ENCODE data around the gene NECTIN1.
"Not testable (repeated sequence)": the region's sequence is repeated elsewhere in the genome, so short reads cannot be mapped to it uniquely, and the experiment has no call there.

NECTIN1 gene

DNA sequence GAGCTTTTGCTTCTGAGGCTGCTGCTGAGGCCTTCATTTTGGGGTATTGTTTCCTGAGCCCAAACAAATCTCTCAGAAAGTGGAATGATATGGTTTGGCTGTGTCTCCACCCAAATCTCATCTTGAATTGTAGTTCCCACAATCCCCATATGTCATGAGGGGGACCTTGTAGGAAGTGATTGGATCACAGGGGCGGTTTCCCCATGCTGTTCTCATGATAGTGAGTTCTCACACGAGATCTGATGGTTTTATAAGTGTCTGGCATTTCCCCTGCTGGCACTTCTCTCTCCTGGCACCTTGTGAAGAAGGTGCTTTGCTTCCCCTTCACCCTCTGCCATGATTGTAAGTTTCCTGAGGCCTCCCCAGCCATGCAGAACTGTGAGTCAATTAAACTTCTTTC lies 133.1 kb downstream of the NECTIN1 start:
- not testable (repeated sequence) for H3K27ac ChIP-seq (ENCODE audit: low read length); H3K9me3 ChIP-seq (ENCODE audit: control insufficient read depth in 2 of 2, low read length in 2 of 2); H3K27me3 ChIP-seq (ENCODE audit: control insufficient read depth in 1 of 2, insufficient read depth in 2 of 2, low read length in 2 of 2)

DNA sequence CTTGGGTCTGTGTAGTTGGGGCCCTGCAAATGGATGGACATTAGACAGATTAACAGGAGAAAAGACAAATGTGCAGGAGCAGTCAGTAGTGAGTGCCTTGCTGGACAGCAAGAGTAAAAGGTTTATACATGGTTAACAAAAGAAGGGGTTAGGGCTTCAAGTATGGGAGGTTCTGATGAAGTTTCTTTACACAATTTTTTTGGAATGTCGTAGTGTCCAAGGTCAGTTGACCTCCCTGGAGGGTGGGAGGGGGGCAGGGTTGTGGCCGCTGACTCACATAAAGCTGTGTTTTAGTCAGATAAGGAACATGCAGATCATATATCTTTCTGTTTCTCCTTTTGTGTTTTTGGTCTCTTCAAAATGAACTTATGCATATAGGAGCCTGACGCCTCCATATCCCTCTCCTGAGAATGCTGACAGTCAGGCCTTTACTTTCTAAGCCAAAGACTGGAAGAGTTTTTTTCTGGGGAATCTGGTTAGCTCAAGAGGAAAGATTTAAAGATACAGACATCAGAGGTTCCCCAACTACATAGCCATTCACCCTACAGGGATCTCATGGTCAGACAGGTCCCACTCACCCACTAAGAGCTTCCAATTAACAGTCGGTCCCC lies 134.3 kb downstream of the NECTIN1 start:
- Histone ChIP-seq H3K4me3 (ENCODE audit: low read length in 2 of 2) (no peak overlapping the region), H3K4me1 (ENCODE audit: control insufficient read depth, insufficient read depth, low read length) (no peaks in the 10 kb centered on the region), H3K27ac (ENCODE audit: low read length) (no peak overlapping the region), H3K9me3 (ENCODE audit: control insufficient read depth in 2 of 2, low read length in 2 of 2) (no peaks in the 10 kb centered on the region), H3K36me3 (ENCODE audit: control insufficient read depth in 2 of 2, insufficient read depth in 2 of 2, low read length in 2 of 2) (no peaks in the 10 kb centered on the region), H3K9ac (ENCODE audit: low read length in 2 of 2) (no peak overlapping the region), H3K27me3 (ENCODE audit: control insufficient read depth in 1 of 2, insufficient read depth in 2 of 2, low read length in 2 of 2) (no peaks in the 10 kb centered on the region)

More for the DNA sequence above, 133.1 kb downstream of the NECTIN1 start:
- H3K9ac ChIP-seq (ENCODE audit: low read length in 2 of 2); H3K36me3 ChIP-seq (ENCODE audit: control insufficient read depth in 2 of 2, insufficient read depth in 2 of 2, low read length in 2 of 2); H3K4me3 ChIP-seq (ENCODE audit: low read length in 2 of 2); H3K4me1 ChIP-seq (ENCODE audit: control insufficient read depth, insufficient read depth, low read length): not testable (repeated sequence)

DNA sequence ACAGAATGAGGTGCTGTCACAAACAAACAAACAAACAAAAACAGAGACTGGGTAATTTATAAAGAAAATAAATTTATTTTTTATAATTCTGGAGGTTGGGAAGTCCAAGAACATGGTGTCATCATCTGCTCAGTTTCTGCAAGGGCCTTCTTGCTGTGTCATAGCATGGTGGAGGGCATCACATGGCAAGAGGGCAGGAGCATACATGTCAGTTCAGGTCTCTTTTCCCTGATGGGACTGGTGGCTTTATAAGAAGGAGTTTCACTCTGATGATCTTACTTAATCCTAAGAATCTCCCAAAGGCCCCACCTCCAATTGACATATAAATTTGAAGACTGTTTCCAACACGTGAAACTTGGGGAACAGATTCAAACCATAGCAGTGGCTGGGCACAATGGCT lies 135.7 kb downstream of the NECTIN1 start:
- Histone ChIP-seq H3K9ac (ENCODE audit: low read length in 2 of 2) (no peak overlapping the region), H3K27me3 (ENCODE audit: control insufficient read depth in 1 of 2, insufficient read depth in 2 of 2, low read length in 2 of 2) (peaks cover 0 to 2% of the 10 kb centered on the region in 2 donors), H3K4me1 (ENCODE audit: control insufficient read depth, insufficient read depth, low read length) (no peaks in the 10 kb centered on the region), H3K9me3 (ENCODE audit: control insufficient read depth in 2 of 2, low read length in 2 of 2) (no peaks in the 10 kb centered on the region), H3K4me3 (ENCODE audit: low read length in 2 of 2) (no peak overlapping the region), H3K36me3 (ENCODE audit: control insufficient read depth in 2 of 2, insufficient read depth in 2 of 2, low read length in 2 of 2) (no peaks in the 10 kb centered on the region), H3K27ac (ENCODE audit: low read length) (no peak overlapping the region)

DNA sequence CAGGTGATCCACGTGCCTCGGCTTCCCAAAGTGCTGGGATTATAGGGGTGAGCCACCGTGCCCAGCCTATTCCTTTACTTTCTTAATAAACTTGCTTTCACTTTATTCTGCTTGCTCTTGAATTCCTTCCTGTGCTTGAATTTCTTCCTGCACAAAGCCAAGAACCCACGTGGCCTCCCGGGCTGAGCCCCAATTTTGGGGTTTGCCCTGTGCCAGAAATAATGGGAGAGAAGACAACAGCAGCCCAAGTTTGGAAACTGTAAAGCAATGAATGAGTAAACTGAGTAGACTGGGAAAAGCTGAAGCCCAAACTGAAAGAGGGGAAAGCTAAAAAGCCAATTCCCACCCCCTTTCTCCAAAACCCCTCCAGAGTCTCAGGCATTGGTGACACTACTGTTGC lies 136.4 kb downstream of the NECTIN1 start:
- peaks cover 0 to 2% of the 10 kb centered on the region in 2 donors for H3K27me3 ChIP-seq (ENCODE audit: control insufficient read depth in 1 of 2, insufficient read depth in 2 of 2, low read length in 2 of 2)
- no peak overlapping the region for H3K27ac ChIP-seq (ENCODE audit: low read length)
- H3K9me3 ChIP-seq (ENCODE audit: control insufficient read depth in 2 of 2, low read length in 2 of 2): no peaks in the 10 kb centered on the region
- H3K4me3 ChIP-seq (ENCODE audit: low read length in 2 of 2): no peak overlapping the region
- H3K9ac ChIP-seq (ENCODE audit: low read length in 2 of 2): no peak overlapping the region
- H3K36me3 ChIP-seq (ENCODE audit: control insufficient read depth in 2 of 2, insufficient read depth in 2 of 2, low read length in 2 of 2): no peaks in the 10 kb centered on the region
- no peaks in the 10 kb centered on the region for H3K4me1 ChIP-seq (ENCODE audit: control insufficient read depth, insufficient read depth, low read length)

DNA sequence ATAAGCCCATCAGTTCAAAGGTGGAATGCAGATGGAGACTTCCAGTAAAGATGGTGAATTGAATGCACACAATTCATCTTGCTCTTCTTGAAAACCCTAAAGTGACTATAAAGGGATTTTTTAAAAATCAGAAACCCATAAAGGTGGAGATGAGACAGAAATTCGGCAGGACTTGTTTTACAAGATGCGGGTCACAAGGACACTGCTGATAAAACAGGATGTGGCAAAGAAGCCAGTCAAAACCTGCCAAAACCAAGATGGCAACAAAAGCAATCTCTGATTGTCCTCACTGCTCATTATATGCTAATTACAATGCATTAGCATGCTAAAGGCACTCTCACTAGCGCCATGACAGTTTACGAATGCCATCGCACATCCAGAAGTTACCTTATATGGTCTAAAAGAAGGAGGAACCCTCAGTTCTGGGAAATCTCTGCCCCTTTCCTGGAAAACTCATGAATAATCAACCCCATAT lies 137.1 kb downstream of the NECTIN1 start:
- H3K27me3 ChIP-seq (ENCODE audit: control insufficient read depth in 1 of 2, insufficient read depth in 2 of 2, low read length in 2 of 2): peaks cover 0 to 2% of the 10 kb centered on the region in 2 donors
- no peak overlapping the region for H3K27ac ChIP-seq (ENCODE audit: low read length)
- no peaks in the 10 kb centered on the region for H3K36me3 ChIP-seq (ENCODE audit: control insufficient read depth in 2 of 2, insufficient read depth in 2 of 2, low read length in 2 of 2)
- no peak overlapping the region for H3K9ac ChIP-seq (ENCODE audit: low read length in 2 of 2)
- no peaks in the 10 kb centered on the region for H3K4me1 ChIP-seq (ENCODE audit: control insufficient read depth, insufficient read depth, low read length)
- no peaks in the 10 kb centered on the region for H3K9me3 ChIP-seq (ENCODE audit: control insufficient read depth in 2 of 2, low read length in 2 of 2)
- H3K4me3 ChIP-seq (ENCODE audit: low read length in 2 of 2): no peak overlapping the region

DNA sequence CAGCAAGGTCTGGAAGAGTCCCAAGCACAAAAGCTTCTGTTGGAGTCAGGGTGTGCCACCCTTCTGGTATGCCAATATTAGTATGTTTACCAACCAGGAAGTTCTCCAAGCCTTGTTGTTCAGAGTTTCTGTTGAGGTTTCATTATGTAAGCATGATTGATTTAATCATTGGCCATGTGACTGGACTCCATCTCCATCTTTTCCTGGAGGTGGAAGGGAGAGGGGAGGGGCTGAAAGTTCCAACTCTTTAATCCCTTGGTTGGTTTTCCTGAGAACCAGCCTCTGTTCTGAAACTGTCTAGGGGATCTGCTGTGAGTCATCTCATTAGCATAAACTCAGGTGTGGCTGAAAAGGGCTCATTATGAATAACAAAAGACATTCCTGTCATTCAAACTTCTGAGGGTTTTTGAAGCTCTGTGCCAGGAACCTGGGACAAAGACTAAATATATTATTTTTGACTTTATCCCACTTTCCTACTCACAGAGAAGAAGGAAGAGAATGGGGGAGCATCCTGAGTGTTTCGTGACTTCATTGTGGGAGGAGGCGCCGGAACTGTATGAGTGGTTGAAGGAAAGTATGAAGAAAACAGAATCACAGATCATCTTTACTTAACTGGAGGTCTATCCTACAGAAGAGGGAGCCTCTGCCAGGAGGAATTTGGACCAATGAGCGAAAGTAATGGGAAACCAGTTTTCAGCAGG lies 138.2 kb downstream of the NECTIN1 start:
- Histone ChIP-seq H3K4me1 (ENCODE audit: control insufficient read depth, insufficient read depth, low read length) (no peaks in the 10 kb centered on the region), H3K9me3 (ENCODE audit: control insufficient read depth in 2 of 2, low read length in 2 of 2) (no peaks in the 10 kb centered on the region), H3K4me3 (ENCODE audit: low read length in 2 of 2) (no peak overlapping the region), H3K36me3 (ENCODE audit: control insufficient read depth in 2 of 2, insufficient read depth in 2 of 2, low read length in 2 of 2) (no peaks in the 10 kb centered on the region), H3K27me3 (ENCODE audit: control insufficient read depth in 1 of 2, insufficient read depth in 2 of 2, low read length in 2 of 2) (peaks cover 2 to 3% of the 10 kb centered on the region in 2 donors), H3K27ac (ENCODE audit: low read length) (no peak overlapping the region), H3K9ac (ENCODE audit: low read length in 2 of 2) (no peak overlapping the region)

DNA sequence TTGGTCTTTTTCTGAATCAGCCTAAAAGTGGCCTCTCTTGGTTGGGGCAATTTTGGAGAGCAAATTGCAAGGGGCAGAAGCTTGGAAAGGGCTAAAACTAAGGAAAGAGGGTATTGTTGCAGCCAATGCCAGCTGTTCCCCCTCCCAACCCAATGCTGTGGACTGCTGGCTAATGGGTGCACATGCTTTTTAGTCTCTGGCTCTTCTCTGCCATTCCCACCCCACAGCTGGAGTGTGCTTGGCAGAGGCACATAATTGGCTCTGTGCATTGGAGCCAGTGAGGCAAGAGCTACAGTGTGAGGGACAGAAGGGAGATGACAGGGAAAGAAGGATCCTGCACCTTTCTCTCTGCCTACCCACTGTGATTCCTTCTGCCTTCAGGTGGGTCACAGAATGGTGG lies 140.0 kb downstream of the NECTIN1 start:
- peaks cover 13% of the 10 kb centered on the region for H3K4me1 ChIP-seq (ENCODE audit: control insufficient read depth, insufficient read depth, low read length)
- H3K9me3 ChIP-seq (ENCODE audit: control insufficient read depth in 2 of 2, low read length in 2 of 2): no peaks in the 10 kb centered on the region
- no peak overlapping the region for H3K27ac ChIP-seq (ENCODE audit: low read length)
- peaks cover 7 to 19% of the 10 kb centered on the region in 2 donors for H3K27me3 ChIP-seq (ENCODE audit: control insufficient read depth in 1 of 2, insufficient read depth in 2 of 2, low read length in 2 of 2)
- no peak overlapping the region for H3K4me3 ChIP-seq (ENCODE audit: low read length in 2 of 2)
- no peaks in the 10 kb centered on the region for H3K36me3 ChIP-seq (ENCODE audit: control insufficient read depth in 2 of 2, insufficient read depth in 2 of 2, low read length in 2 of 2)
- no peak overlapping the region for H3K9ac ChIP-seq (ENCODE audit: low read length in 2 of 2)

Data from stomach smooth muscle (tissue), 2 donors.